ENCODE data around the gene EEF2. TPM values are rescaled to one million over a fixed set of nuclear protein-coding genes. Genes with fewer than 3 reads are reported as not detected.

The EEF2 gene
- total and polyA plus RNA-seq, 2 donors (not counting 1 experiment from before 2014, with no cell fraction given), result 1,449 to 3,167 TPM

GRCh38 chr19:4030552-4030951 lies 45.3 kb upstream of the EEF2 start:
- CTCF ChIA-PET, result no interaction called here
- H3K4me2 ChIP-seq (replicated peaks; ENCODE audit: low read depth, low read length, poor library complexity, severe bottlenecking), result no peak overlapping the region

GRCh38 chr19:4029247-4029614 lies 44.0 kb upstream of the EEF2 start:
- Histone ChIP-seq H3K36me3 (replicated peaks in 1 of 2; ENCODE audit: control extremely low read depth in 1 of 2, control insufficient read depth in 1 of 2, extremely low read depth in 1 of 2, insufficient read depth in 2 of 2, low read length in 1 of 2) (peaks cover 0 to 31% of the 10 kb centered on the region in 2 experiments), H3K4me2 (replicated peaks; ENCODE audit: low read depth, low read length, poor library complexity, severe bottlenecking) (no peak overlapping the region), H3K9me3 (ENCODE audit: control extremely low read depth in 1 of 3, control insufficient read depth in 2 of 3, insufficient read depth in 1 of 3, low read length in 2 of 3) (no peaks in the 10 kb centered on the region), H3K27me3 (replicated peaks in 1 of 4; ENCODE audit: control extremely low read depth in 1 of 4, control insufficient read depth in 3 of 4, insufficient read depth in 4 of 4, low read length in 3 of 4) (no peaks in the 10 kb centered on the region), H3K4me1 (ENCODE audit: control insufficient read depth in 2 of 2, insufficient read depth in 2 of 2, low read length in 2 of 2) (no peaks in the 10 kb centered on the region), H3K27ac (ENCODE audit: low read length in 2 of 2) (no peak overlapping the region), H3K9ac (ENCODE audit: low read length) (no peak overlapping the region), H3K79me2 (ENCODE audit: control insufficient read depth, insufficient read depth, low read length) (peaks cover 8% of the 10 kb centered on the region), H4K20me1 (ENCODE audit: control insufficient read depth, insufficient read depth, low read length, poor library complexity, severe bottlenecking) (peaks cover 6% of the 10 kb centered on the region), H2AFZ (ENCODE audit: insufficient read depth, low read depth, low read length, poor library complexity, severe bottlenecking) (no peak overlapping the region), H3K4me3 (ENCODE audit: control extremely low read depth in 1 of 5, extremely low read depth in 1 of 5, insufficient read depth in 1 of 5, low read depth in 2 of 5, low read length in 4 of 5) (no peak overlapping the region)
- ATAC-seq (ENCODE audit: low read depth) (no peak), DNase-seq (no peak)
- CTCF ChIA-PET, result interaction anchor here (0.7 kb wide), 1 partner anchor 653 kb away, joined by 3 read pairs; no protein-coding TSS in a partner anchor
- no peak for TF ChIP-seq CTCF (IDR thresholded peaks at IDR 0.05)
- no peak for TF ChIP-seq EZH2 (IDR thresholded peaks at IDR 0.05; ENCODE audit: borderline replicate concordance, insufficient read depth, low read depth, low read length, poor library complexity, severe bottlenecking)
- no peak overlapping the region for H3K27ac Mint-ChIP-seq
- H3K27me3 Mint-ChIP-seq, result no peaks in the 10 kb centered on the region
- POLR2A ChIA-PET, result interaction anchor here (0.6 kb wide), 2 partner anchors 22 to 633 kb away, joined by 3 to 4 read pairs; partner anchors contain the start of gene PIAS4
- no peaks in the 10 kb centered on the region for H3K9me3 Mint-ChIP-seq (ENCODE audit: insufficient read depth)
- H3K4me1 Mint-ChIP-seq, result no peaks in the 10 kb centered on the region
- WGBS (ENCODE audit: insufficient coverage), result 93% methylated on average over 11 of the region's 18 CpGs
- no peak overlapping the region for H3K4me3 Mint-ChIP-seq
- intact Hi-C loops (cut with micrococcal nuclease), result no loop called here

More at GRCh38 chr19:4030552-4030951, 45.3 kb upstream of the EEF2 start:
- TF ChIP-seq CTCF (IDR thresholded peaks at IDR 0.05) (no peak), EZH2 (IDR thresholded peaks at IDR 0.05; ENCODE audit: borderline replicate concordance, insufficient read depth, low read depth, low read length, poor library complexity, severe bottlenecking) (no peak)
- H4K20me1 ChIP-seq (ENCODE audit: control insufficient read depth, insufficient read depth, low read length, poor library complexity, severe bottlenecking), result peaks cover 10% of the 10 kb centered on the region
- no peaks in the 10 kb centered on the region for H3K27me3 ChIP-seq (replicated peaks in 1 of 4; ENCODE audit: control extremely low read depth in 1 of 4, control insufficient read depth in 3 of 4, insufficient read depth in 4 of 4, low read length in 3 of 4)
- DNase-seq (no peak), ATAC-seq (ENCODE audit: low read depth) (no peak)
- Mint-ChIP-seq H3K27me3 (no peaks in the 10 kb centered on the region), H3K4me1 (no peaks in the 10 kb centered on the region), H3K27ac (no peak overlapping the region), H3K9me3 (ENCODE audit: insufficient read depth) (no peaks in the 10 kb centered on the region), H3K4me3 (no peak overlapping the region)
- H2AFZ ChIP-seq (ENCODE audit: insufficient read depth, low read depth, low read length, poor library complexity, severe bottlenecking), result no peak overlapping the region
- POLR2A ChIA-PET, result no interaction called here
- H3K27ac ChIP-seq (ENCODE audit: low read length in 2 of 2), result no peak overlapping the region
- H3K36me3 ChIP-seq (replicated peaks in 1 of 2; ENCODE audit: control extremely low read depth in 1 of 2, control insufficient read depth in 1 of 2, extremely low read depth in 1 of 2, insufficient read depth in 2 of 2, low read length in 1 of 2), result peaks cover 0 to 38% of the 10 kb centered on the region in 2 experiments
- no peaks in the 10 kb centered on the region for H3K4me1 ChIP-seq (ENCODE audit: control insufficient read depth in 2 of 2, insufficient read depth in 2 of 2, low read length in 2 of 2)
- no peak overlapping the region for H3K9ac ChIP-seq (ENCODE audit: low read length)
- 97% methylated on average over 6 of the region's 6 CpGs for WGBS (ENCODE audit: insufficient coverage)
- no peaks in the 10 kb centered on the region for H3K9me3 ChIP-seq (ENCODE audit: control extremely low read depth in 1 of 3, control insufficient read depth in 2 of 3, insufficient read depth in 1 of 3, low read length in 2 of 3)
- peaks cover 9% of the 10 kb centered on the region for H3K79me2 ChIP-seq (ENCODE audit: control insufficient read depth, insufficient read depth, low read length)
- no peak overlapping the region for H3K4me3 ChIP-seq (ENCODE audit: control extremely low read depth in 1 of 5, extremely low read depth in 1 of 5, insufficient read depth in 1 of 5, low read depth in 2 of 5, low read length in 4 of 5)
- intact Hi-C loops (cut with micrococcal nuclease), result no loop called here
